CD4-positive, alpha-beta T cell treated with Interleukin-15 for 1 hour (primary cell): ENCODE results near the gene BTNL8.

Source experiments
- DNase-seq: peaks from one replicate; pipeline ENCODE4 v3.0.0-alpha.2; 2020

Gene BTNL8, protein sequence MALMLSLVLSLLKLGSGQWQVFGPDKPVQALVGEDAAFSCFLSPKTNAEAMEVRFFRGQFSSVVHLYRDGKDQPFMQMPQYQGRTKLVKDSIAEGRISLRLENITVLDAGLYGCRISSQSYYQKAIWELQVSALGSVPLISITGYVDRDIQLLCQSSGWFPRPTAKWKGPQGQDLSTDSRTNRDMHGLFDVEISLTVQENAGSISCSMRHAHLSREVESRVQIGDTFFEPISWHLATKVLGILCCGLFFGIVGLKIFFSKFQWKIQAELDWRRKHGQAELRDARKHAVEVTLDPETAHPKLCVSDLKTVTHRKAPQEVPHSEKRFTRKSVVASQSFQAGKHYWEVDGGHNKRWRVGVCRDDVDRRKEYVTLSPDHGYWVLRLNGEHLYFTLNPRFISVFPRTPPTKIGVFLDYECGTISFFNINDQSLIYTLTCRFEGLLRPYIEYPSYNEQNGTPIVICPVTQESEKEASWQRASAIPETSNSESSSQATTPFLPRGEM

DNA sequence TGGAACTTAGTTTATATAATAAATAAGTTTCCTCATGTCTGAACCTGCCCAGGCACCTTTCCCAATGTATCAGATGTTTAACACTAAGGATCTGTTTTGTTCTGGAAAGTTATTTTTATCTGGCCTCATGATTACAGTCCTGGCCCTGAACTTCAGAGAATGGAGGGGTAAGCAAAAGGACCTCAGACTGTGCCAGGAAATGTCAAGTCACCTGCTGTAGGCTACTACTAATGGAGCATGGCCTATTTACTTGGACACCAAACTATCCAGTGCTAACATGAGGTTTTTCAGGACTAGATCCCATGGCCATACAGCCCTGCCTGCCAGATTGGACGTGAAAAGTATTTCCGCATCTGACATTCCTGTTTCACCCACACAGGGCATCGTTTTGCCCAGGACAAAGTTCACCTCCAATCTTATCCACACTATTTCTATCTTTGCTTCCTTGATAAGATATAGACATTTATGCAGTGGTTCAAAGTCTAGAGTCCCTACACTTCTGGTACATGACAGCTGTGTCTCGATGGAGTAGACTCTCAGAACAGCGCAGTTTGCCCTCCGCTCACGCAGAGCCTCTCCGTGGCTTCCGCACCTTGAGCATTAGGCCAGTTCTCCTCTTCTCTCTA lies at the start of gene BTNL8:
BTNL8 (plus strand) TSS at position 539 of the 626 bp plus-strand sequence. CDS start 152 bp downstream, outside the sequence.
- DNase-seq, result no peak

DNA sequence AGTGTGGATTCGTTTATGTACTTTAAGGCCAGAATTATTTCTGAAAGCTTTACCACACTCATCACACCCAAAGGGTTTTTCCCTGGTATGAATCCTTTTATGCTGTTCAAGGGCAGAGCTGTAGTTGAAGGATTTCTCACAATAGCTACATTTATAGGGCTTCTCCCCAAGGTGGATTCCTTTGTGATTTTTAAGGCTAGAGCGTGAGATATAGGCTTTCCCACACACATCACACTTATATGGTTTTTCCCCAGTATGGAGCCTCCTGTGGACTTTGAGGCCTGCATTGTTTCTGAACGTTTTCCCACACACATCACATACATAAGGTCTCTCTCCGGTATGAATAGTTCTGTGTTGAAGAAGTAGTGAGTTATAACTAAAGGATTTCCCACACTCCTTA lies 49.1 kb upstream of the BTNL8 start:
- DNase-seq, result no peak

DNA sequence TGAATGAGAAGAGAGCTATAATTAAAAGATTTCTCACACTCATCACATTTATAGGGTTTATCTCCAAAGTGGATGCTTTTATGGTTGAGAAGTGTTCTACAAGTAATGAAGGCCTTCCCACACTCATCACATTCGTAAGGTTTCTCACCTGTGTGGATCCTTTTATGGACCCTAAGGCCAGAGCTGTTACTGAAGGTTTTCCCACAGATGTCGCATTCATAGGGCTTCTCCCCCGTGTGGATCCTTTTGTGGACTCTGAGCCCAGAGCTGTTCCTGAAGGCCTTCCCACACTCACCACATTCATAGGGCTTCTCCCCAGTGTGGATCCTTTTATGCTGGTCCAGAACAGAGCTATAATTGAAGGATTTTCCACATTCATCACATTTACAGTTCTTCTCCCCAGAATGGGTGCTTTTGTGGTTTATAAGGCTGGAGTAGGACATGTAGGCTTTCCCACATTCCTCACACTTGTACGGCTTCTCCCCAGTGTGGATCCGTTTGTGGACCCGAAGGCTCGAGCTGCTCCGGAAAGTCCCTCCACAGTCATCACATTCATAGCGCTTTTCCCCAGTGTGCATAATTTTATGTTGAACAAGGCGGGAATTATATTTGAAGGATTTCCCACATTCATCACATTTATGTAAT lies 48.4 kb upstream of the BTNL8 start:
- DNase-seq, result no peak

DNA sequence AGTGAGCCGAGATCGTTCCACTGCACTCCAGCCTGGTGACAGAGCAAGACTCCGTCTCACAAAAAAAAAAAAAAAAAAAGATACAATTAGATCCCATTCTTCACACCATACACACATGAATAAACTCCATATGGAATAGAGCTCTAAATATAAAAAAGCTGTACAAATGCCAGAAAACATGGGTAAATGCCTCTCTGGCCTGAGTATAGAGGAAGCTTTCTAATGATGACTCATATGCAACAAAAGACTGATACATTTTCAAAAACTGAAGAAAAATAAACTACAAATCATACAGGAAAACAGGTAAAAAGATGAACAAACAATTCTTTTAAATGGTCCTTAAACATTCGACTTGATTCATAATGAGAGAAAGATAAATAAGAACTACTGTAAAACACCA lies 46.5 kb upstream of the BTNL8 start:
- DNase-seq, result no peak

DNA sequence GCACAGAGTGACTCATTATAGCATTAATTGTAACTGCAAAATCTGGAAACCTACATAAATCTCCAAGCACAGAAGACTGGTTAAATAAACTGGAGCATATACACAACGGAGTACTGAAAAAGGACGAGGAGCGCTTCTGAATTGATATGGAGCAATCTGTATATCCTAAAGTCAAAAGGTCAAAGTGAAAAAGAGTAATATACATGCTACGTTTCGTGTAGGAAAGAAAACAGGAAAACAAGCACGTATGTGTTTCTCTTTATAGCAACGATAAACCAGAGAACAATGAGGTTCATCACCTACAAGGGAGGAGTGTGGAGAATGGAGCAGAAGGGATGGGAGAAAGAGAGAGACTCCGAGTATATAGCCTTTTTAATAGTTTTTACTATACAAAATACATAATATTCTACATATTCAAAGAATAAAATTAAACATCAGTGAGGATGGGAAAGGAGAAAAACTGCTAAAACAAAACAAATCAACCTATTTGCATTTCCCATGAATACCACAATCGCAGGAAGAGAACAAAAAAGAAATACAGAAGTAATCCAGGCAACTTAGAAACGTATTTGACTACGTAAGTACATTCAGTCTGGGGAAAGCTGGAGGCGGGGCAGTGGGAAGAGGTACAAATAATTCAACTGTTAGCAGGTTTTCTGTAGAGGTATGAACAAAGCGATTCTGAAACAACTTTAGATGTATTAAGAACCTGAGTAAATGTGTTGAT lies 45.7 kb upstream of the BTNL8 start:
- no peak for DNase-seq

DNA sequence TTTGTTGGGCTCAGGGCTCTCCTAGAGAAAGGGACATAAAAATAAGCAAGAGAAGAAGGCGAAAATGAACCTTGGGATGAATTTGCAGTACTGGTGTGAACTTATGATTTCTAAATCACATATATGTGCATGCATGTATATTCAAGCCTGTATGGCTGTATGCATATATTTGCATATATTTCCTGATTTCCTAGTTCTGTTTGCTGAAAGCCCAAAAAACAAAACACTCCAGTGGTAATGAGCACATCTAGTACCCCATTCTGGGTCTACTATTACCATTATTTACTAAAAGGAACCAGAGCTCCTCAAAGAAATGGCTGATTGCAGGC lies 45.1 kb upstream of the BTNL8 start:
- no peak for DNase-seq

DNA sequence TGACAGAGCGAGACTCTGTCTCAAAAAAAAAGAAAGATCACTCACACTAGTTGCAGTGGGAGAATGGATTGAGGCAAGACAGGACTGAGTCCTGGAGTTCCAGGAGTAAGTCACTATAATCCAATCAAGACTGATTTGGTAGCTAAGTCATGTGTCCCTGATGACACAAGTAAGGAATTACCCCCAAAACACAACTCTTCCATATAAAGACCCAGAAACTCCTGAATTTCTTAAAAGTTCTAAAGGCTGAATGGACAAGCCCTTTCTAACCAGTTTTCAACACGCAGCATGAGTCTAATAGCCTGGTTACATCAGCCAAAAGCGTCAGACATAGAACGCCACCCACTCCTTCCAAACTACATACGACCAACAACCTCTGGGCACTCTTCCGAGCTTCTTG lies 40.4 kb upstream of the BTNL8 start:
- DNase-seq, result no peak

DNA sequence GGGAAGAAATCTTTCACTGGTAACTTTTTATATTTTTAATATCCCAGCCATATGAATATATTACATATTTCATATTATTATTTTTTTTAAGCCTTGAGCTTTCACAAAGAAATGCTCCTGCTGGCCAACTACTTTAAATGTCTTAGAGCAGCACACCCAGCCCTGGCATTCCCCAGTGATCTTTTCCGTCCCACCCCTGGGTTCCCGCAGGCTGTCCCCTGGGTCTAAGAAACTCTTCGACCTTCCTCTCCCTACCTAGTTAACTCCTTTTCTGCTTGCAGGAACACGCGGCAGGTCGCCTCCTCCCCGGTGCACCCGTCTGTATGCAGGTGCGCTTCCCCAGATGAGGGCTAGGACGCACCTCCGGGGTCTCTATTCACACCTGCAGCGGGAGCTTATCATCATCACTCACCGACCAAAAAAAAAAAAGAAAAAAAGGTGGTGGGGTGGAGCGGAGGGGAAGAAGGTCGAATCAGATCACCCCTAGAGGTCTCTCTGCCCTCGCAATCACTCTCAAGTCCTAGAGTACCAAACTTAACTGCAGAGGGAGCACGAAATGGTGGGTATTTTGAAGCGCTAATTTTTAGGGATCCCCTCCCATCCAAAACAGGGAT lies 38.6 kb upstream of the BTNL8 start:
- DNase-seq, result peak; percentile 73

DNA sequence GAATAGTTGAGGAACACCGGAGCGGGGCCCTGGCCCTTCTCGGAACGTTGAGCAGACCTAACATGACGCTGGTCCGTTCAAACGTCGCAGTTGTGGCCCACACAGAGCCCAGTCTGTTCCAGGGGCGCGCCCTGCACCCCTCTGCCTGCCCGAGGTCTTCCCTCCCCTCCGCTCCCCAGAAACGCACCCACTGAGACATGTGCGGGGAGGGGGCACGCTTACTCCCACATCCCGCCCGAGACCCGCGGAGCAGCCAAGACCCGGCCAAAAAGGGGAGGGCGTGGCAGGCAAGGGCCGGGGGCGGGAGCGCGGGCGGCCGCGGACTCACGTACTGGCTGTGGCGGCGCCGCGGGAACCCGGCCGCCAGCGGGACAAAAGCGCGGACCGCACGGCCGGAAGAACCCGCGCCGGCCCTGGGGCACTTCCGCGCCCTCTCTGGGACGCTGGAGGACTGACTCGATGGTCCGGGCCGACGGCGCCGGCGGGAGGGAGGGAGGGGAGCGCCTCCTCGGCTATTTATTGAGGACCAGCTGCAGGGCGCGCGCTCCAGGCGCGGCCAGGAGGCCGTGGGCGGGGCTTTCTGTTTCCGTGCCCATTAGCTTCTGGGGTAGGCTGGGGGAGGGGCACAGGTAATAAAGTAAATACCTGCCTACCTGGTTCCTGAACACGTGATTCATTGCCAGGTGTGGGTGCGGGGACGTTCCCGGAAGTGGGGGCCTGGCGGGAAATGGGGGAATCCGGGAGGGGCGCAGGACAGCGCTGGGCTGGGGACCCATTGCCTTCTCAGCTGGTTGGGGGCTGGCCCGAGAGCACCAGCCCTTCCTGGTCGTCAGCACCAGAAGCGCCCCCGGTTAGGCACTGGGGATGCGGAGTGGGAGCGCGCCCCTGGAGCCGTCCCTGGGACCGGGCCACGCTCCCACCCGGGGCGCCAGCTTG lies 37.8 kb upstream of the BTNL8 start, which contains the start of gene ZFP62:
ZFP62 (minus strand) TSS at position 390 of the 936 bp plus-strand sequence; CDS start at position 333, 57 bp downstream.
- peak; percentile 91 for DNase-seq

DNA sequence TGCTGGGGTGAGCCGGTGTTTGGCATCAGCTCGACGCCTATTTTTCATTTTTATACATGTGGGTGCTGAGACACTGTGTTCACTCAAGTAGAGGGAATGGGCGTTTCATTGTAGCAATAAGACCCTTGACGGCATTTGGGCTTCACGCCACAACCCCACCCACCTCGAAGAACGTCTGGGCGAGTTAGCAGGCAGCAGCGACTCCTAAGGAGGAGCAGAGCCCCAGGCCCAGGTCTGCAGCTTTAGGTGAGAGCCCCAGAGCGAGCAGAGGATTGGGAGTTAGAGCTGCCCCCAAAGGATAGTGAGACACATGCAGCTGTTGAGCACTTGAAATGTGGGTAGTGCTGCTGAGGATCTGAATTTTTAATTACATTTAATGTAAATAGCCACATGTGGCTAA lies 36.3 kb upstream of the BTNL8 start:
- no peak for DNase-seq

DNA sequence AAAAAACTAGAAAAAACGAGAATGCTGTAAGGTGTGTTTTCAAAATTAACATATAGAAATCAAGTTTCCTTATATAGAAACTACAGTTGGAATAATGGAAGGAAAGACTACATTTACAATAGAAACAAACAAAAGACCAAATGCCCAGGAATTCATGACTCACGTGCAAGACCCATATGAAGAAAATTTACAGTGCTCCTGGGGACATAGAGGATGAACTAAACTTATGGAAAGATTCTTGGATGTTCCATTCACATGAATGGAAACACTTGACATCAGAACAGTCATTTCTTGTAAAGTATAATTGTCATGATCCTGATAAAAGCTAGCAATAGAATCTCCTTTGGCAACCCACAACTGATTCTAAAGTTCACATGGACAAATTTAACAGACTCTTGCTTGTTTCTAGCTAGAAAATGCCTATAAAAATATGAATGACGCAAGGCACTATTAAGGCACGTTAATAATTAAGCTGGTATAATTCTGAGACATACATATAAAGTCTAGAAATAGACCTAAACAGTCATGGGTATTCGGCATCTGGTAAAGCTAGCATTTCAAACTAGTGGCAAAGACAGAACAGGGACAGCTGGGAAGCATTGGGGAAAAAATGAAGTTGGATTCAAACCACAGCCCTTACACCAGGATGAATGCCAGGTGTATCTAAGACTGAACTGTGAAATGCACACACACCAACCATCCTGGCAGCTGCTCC lies 32.8 kb upstream of the BTNL8 start:
- DNase-seq, result no peak

DNA sequence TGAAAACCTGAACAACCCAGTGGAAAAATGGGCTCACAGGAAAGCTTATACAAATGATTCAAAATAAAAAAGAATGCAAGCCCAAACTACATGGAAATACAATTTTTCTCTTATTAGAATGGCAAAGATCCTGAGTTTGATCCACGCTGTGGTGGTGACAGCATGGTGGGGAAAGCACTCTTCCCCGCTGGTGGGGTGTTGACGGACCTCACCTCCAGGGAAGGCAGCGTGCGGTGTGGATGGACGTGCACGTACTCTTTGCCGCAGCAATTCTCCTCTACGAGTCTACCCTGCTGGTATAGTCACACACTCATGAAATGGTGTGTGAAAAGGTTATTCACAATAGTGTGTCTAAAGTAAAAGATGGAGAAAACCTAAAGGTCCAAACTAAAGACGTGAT lies 32.0 kb upstream of the BTNL8 start:
- no peak for DNase-seq

DNA sequence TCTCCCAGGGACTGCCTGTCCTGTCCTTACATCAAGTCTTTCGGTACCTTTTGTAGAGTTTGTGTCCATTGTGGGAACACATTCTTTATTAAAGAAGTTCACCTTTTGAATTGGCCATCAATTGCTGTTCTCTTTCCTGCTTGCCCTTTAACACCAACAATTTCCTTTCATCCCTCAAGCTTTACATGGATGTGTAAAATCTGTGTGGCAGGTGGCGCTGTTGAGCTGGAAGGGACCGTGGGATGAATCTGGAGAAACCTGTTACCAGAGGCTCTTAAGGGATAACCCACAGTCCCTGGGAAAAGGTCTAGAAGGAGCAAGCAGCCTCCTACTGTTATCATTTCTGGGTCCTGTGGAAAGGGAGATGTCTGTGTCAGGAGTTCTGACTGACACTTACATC lies 30.0 kb upstream of the BTNL8 start:
- DNase-seq, result peak; percentile 56

DNA sequence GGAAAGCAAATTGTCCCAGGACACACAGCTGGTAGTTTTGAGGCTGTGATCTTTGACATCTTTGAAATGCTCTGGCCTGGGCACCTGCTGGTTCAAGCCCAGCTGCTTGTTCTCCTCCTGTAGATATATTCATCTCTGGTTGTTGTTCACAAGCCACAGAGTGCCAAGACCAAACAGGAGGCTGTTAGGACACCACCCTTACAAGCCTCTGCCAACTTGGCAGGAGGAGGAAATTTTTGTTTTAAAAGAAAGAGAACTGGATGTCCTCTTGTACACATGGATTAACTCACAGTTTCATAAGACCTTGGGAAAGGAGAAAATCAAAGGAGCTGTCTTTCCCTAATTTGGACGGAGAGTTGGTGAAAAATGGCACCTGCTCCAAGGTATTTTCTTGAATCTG lies 29.4 kb upstream of the BTNL8 start:
- DNase-seq, result no peak

DNA sequence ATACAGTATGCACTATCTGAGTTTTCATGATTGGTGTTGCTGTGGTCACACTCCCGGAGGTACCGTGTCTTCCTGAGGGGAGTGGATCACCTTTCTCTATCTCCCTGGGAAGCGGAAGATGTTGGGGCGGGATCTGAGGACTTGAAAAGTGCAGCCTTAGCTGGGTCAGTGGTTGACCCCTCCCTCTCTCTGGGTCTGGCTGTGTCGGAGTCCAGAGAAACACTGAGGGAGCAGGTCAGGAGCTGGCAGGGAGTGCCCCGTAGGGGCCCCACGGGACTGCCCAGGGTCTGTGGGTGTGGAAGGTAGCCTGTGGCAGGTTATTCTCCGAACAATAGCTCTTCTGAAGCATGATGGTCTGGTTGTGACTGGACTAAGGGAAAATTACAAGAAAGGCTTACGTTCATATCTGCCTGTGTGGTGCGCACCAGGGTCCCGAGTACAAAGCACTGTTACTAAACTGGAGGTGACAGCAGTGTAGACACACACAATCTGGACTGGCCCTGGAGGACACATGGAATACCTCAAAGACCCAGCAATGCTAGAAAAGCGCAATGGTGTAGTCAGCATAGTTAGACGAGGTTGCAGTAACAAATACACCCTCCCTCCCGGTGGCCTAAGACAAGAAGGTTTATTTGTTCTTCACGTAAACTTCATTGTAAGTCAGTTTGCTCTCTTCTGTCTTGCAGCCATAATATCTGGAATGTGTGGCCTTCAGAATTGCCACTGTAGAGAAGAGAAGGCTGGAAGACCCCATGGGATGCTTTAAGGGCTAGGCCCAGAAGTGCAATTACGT lies 28.5 kb upstream of the BTNL8 start:
- no peak for DNase-seq

DNA sequence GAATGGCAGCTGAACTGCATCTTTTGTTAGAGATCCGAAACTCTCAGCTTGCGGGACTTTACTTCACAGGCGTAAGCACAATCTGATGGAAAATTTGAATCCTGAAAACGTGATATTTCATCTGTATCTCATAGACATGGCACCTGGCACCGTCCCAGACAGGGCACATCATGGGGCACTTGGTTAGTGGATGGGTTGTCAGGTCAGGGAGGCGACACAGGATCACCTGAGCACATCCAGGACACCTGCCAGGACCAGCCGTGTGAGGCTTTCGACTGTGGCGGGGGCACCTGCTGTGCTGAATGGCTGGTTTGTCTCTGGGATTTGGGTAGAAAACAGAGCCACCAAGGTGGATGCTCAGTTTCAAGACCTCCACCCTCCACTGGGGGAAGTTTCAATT lies 26.5 kb upstream of the BTNL8 start:
- DNase-seq, result no peak

DNA sequence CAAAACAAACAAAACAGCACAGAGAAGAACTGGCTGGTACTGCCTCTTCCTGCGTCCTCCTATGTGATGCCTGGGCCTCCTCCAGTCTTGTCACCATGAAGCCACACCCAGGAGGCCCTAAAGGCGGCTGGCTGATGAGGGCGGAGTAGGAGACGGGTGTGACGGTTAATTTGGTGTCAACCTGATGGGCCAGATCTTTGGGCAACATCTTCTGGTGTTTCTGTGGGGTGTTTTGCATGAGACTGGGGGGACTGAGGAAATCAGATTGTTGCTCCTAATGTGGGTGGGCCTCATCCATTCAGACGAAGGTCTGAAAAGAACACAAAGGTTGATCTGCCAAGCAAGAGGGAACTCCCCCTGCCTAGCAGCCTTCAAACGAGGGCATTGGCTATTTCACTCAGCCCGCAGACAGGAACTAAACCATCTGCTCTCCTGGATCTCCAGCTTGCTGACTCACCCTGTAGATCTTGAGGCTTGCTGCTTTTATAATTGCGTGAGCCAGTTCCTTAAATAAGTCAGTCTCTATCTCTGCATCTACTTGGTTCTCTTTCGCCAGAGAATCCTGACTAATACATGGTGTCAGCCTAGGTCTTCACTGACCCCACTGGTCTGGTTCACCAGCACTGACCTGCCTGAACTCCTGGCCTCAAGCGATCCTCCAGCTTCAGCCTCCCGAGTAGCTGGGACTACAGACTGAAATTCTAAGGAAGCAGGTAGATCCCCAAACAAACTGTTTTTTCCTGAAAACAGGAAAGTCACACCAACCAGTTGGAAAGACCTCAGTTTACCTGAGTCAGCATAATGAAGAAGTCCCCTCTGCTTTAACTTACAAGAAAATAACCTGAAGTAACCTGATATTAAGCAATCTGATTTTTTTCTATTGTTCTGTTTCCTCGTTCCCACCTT lies 25.1 kb upstream of the BTNL8 start:
- peak; percentile 49 for DNase-seq

DNA sequence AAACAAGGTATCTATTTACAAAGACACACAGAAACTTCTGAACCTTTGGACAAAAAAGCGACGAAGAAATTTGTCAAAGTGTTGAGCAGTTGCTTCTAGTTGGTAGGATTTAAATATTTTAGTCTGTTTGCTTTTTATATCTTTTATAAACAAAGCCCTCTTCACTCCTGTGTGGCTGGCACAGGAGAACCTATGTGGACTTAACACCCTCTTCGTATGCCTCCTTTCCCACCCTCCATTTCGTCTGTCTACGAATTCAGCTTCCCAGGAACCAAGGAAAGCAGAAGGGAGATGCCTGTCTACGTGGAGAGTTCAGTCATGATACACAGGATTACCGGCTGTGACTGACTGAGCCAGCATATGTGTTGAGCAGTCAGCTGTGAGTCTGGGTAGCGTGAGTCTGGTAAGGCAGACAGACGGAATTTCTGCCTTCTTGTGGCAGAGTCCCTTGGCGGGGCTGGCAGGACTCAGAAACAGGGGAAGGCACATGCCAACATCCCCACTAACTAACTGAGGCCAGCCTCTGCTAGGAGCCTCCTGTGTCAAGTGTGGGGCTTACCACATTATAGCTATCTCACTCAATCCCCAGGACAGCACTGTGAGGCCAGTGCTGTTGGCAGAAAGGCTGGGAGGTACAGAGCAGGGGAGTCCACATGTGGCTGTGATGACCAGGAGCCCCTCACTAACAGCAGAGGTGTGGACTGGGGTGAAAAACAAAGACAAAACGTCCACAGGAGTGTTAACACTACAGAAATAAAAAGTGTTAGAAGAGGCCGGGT lies 24.0 kb upstream of the BTNL8 start:
- no peak for DNase-seq
